ENCODE results near the gene COX20. TPM values are rescaled to one million over a fixed set of nuclear protein-coding genes. Genes with fewer than 3 reads are reported as not detected.

COX20 gene
- total RNA-seq, 1 experiment from 2014 or later = 38.0 TPM

- Histone ChIP-seq H3K9me3 (ENCODE audit: control insufficient read depth, low read depth, low read length) (no peaks in the 10 kb centered on the region), H3K27me3 (ENCODE audit: insufficient read depth, low read length) (no peaks in the 10 kb centered on the region), H2BK12ac (ENCODE audit: insufficient read length, low read depth, low read length) (no peak overlapping the region), H2BK5ac (ENCODE audit: insufficient read length, low read length) (no peak overlapping the region), H3K4me2 (ENCODE audit: insufficient read depth, insufficient read length, low read length) (no peak overlapping the region), H3K18ac (ENCODE audit: insufficient read length, low read depth, low read length) (no peak overlapping the region), H3K27ac (ENCODE audit: insufficient read length, low read depth, low read length) (no peak overlapping the region), H4K5ac (ENCODE audit: insufficient read length, low read depth, low read length) (no peak overlapping the region), H3K4ac (ENCODE audit: low read depth, low read length) (no peak overlapping the region), H3K9ac (ENCODE audit: extremely low read depth, insufficient read length, low read length) (no peak overlapping the region), H2BK120ac (ENCODE audit: low read depth, low read length, poor library complexity, severe bottlenecking) (no peak overlapping the region), H4K20me1 (ENCODE audit: control insufficient read depth, insufficient read depth, insufficient read length) (no peaks in the 10 kb centered on the region), H4K91ac (ENCODE audit: insufficient read length, low read depth, low read length) (no peak overlapping the region), H3K79me2 (ENCODE audit: insufficient read depth, low read length) (no peaks in the 10 kb centered on the region), H3K14ac (ENCODE audit: insufficient read depth, low read length) (no peak overlapping the region), H3K79me1 (ENCODE audit: insufficient read depth, low read depth, low read length, poor library complexity, severe bottlenecking) (no peaks in the 10 kb centered on the region), H2BK20ac (ENCODE audit: low read depth, low read length, poor library complexity, severe bottlenecking) (no peak overlapping the region), H4K8ac (replicated peaks; ENCODE audit: insufficient read length, low read depth, low read length) (no peak overlapping the region), H3K4me1 (ENCODE audit: insufficient read depth, low read length) (no peaks in the 10 kb centered on the region; the same call in 1 of the 2 replicates), H3T11ph (ENCODE audit: low read length) (no peak overlapping the region), H3K23ac (ENCODE audit: insufficient read length, low read depth, low read length) (no peak overlapping the region), H2AK5ac (ENCODE audit: insufficient read length, low read length) (no peak overlapping the region), H3K56ac (ENCODE audit: insufficient read length, low read depth, low read length) (no peak overlapping the region), H2BK15ac (ENCODE audit: low read depth, low read length) (no peak overlapping the region), H2AFZ (ENCODE audit: low read length) (no peak overlapping the region), H3K23me2 (ENCODE audit: insufficient read length, low read depth, low read length, poor library complexity, severe bottlenecking) (no peaks in the 10 kb centered on the region)
- Mint-ChIP-seq H3K27me3 (ENCODE audit: low read depth) (no peaks in the 10 kb centered on the region), H3K4me1 (peaks cover 6 to 12% of the 10 kb centered on the region in 2 experiments), H3K27ac (no peak overlapping the region), H3K9me3 (peaks cover 0 to 2% of the 10 kb centered on the region in 2 experiments; a peak in 1 of 5 replicates), H3K4me3 (no peak overlapping the region), H3K36me3 (ENCODE audit: insufficient read depth in 1 of 3, low read depth in 3 of 3) (no peaks in the 10 kb centered on the region; a peak in 1 of 7 replicates)
- WGBS (ENCODE audit: extremely low coverage, insufficient read length, low lambda C conversion rate) = no CpG with 5 or more reads among the region's 8 CpGs
- no peak for TF ChIP-seq CTCF (conservative IDR thresholded peaks at IDR 0.05)
- no peak for DNase-seq
Observed at GRCh38 chr1:244804841-244805240, 30.6 kb upstream of the COX20 start.

All from H9 (cell line).